ENCODE measurements around the gene BANP.
"Not testable (repeated sequence)": the region's sequence is repeated elsewhere in the genome, so short reads cannot be mapped to it uniquely, and the experiment has no call there.

BANP gene

DNA sequence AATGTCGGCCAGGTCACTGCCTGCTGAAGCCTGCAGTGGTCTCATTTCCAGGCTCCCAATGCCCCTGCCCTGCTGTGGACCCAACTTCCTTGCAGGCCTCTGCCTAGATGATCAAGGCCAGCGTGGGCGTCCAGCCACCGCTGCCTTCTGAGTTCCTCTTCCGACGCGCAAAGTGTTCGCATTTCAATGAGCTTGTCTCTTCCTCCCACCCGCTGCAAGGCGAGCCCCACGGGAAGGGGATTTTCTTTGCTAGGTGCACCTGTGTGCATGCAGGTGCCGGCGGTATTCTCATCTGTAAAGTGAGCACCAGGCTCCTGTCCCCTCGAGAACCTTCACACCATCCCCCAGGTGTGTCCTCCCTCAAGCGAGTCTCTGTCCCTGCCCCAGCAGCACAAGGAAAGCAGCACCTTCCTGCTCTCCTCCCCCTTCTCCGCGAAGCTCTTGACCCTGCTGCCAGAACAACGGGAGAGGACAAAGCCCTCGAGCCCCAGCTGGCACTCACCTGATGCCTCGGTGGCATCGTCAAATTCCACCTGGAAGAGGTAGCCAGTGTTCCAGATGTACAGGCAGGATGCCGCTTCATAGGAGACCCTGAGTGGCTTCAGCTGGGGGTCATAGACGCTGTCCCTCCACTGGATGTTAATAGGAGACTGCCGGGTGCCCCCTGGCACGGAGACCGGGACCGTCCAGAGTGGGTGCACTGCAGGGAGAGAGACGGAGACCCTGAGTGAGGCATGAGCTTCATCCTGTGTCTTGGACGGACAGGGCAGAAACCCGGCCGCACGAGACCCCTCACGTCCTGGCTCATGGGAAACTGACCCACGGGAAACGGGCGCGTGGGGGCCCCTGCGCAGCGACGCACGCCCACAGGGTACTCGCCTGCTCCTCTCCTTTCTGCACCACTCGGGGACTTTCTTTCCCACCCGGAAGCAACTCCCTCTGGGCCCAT lies 24.7 kb upstream of the BANP start:
- peak in 1 of 2 experiments; percentile 15 for DNase-seq (ENCODE audit: low read depth in 2 of 2)

GRCh38 chr16:87927195-87927562 lies 24.1 kb upstream of the BANP start:
- DNase-seq (ENCODE audit: low read depth in 2 of 2), result no peak

DNA sequence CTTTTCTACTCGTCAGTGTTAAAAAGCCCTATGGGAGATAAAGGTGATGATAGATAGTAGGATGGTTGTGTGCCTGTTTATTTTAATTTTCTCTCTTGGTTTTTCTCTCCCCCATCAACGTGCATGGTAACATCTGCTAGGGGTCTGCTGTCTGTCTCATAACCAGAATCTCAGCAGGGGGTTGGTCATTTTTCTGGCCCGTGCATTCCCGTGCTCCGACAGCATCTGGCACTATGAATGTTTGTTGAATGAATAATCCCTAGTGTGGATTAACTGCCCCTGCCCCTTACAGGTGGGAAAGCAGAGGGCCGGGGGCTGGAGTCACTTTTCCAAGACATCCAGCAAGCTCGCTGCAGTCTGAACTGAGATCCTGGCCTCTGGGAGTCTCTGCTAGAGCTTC lies 21.2 kb upstream of the BANP start:
- DNase-seq (ENCODE audit: low read depth in 2 of 2), result no peak

GRCh38 chr16:87930456-87930855 lies 20.8 kb upstream of the BANP start:
- DNase-seq (ENCODE audit: low read depth in 2 of 2), result no peak

DNA sequence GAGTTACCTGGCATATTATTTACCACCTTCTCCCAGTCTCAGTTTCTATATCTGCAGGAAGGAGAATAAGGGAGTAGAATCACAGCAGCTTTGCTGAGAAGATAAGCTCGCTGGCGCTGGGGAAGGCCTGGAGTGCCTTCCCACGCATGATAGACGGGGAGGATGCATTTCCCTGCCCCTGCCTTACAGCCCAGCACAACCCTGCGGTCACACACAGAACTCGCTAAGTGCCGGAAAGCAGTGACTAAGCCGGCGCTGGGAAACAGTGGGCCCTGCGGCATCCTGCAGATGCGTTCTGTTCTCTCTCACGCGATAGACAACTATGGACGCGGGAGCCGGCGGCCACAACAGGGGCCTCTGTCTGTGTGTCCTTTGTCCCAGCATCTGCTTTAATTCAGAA lies 19.7 kb upstream of the BANP start:
- DNase-seq (ENCODE audit: low read depth in 2 of 2), result peak in 1 of 2 experiments; percentile 20

DNA sequence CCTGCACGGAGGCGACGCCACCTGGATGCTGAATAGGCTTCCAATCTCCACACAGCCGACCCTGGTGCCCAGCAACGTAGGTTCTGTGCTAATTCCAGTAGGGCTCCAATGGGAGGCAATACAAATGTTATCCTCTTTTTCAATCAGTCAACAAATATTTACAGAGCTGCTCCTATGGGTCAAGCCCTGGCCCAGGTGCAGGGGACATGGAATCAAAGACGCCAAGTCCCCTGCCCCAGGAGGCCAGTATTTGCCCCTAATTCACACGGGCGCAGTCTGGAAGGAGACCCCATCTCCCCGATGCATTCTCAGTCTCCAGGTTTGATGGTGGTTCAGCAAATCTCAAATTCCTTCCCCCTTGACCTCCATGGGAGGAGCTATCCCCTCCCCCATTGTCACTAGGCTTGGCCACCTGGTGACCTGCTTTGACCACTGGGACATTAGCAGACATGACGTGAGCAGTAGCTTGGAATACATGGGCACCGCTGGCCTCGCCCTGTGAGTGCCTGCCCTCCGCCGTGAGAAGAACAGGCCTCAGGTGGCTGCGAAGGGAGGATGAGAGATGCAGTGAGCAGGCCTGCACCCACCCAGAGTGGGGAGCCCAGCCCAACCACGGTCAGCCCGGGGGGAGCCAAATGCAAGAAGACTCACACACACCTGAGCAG lies 18.6 kb upstream of the BANP start:
- not testable (repeated sequence) for DNase-seq (ENCODE audit: low read depth in 2 of 2)

- DNase-seq (ENCODE audit: low read depth in 2 of 2), result no peak
Measured at GRCh38 chr16:87933140-87933495, 18.1 kb upstream of the BANP start.

GRCh38 chr16:87934752-87935425 lies 16.3 kb upstream of the BANP start:
- DNase-seq (ENCODE audit: low read depth in 2 of 2), result not testable (repeated sequence)

DNA sequence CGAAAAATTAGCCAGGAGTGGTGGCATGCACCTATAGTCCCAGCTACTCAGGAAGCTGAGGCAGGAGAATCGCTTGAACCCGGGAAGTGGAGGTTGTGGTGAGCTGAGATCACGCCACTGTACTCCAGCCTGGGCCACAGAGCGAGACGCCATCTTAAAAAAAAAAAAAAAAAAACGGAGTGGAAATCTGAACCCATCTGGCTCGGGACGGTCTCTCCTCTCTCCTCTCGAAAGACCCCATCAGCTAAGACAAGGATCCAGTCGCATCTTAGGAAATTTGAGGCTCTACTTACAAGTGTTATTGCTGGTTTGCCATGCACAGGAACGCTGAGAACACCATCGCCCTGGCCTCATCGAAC lies 15.2 kb upstream of the BANP start:
- not testable (repeated sequence) for DNase-seq (ENCODE audit: low read depth in 2 of 2)

- no peak for DNase-seq (ENCODE audit: low read depth in 2 of 2)
Measured at GRCh38 chr16:87936375-87937230, 14.6 kb upstream of the BANP start, which contains the start of gene CA5A. CA5A (minus strand) TSS chr16:87936529; CDS start chr16:87936450, 79 bp downstream.

- DNase-seq (ENCODE audit: low read depth in 2 of 2), result not testable (repeated sequence)
Measured at GRCh38 chr16:87937231-87937542, 14.0 kb upstream of the BANP start.

GRCh38 chr16:87938412-87938949 lies 12.8 kb upstream of the BANP start:
- DNase-seq (ENCODE audit: low read depth in 2 of 2), result no peak

DNA sequence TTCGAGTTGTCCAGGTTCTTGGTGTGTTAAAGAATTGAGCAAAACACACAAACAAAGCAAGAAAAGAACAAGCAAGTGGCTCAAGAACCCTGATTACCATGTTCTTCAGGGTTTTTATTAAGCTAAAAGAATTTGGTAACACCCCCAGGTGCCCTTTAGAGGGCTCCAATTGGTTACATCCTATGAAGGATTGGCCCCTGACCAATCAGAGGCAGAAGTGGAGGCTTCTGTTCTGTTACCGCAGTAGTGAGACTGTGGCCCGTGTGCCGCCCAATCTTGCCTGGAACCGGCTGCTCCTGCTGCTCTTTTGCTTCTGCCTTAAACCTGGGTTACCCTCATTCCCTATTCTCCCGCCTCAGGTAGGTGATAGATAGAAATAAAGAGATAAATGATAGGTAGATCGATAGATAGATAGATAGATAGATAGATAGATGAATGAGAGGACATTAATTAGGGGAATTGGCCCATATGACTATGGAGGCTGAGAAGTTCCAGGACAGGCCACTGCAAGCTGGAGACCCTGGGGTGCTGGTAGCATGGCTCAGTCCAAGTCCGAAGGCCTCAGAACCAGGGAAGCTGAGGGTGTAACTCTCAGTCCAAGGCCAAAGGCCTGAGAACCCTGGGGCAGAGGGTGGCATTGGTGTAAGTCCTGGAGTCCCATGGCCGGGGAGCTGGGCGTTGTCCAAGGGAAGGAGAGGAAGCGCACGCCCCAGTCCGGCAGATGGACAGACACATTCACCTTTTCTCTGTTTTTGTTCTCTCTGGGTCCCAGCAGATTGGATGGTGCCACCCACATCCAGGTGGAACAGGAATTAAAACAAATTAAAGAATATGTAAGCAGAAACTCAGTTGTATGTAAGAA lies 11.4 kb upstream of the BANP start:
- DNase-seq (ENCODE audit: low read depth in 2 of 2), result no peak

- no peak for DNase-seq (ENCODE audit: low read depth in 2 of 2)
Measured at GRCh38 chr16:87942680-87943079, 8.6 kb upstream of the BANP start.

DNA sequence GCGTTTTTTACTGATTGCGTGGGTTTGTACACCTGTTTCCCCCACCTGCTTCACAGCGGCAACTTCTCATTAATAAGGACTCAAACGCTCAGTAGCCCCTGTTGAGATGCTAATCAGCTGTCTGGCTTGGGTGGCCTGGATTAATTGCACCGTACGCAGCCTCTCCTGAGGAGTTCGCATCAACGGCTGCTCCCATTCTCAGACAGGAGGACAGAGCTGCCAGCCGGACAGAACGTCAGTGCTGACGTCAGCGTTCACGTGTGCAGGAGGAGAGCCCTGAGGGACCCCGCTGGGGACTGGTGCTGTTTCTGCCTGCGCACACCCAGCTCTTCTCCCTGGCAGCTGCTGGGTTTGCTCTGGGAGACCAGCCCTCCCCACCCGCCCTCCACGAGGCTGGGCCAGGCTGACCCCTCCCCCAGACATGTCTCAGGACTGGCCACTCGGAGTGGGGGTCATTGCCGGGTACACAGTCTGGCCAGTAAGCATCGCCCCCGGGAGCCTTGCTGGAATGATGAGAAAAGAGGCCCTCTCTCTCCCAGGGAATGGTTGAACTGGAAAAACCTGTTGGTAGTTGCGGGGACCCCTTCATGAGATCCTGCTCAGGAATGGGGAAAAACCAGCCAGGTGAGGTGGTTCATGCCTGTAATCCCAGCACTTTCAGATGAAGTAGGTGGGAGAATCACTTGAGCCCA lies 5.7 kb upstream of the BANP start:
- DNase-seq (ENCODE audit: low read depth in 2 of 2), result no peak

DNA sequence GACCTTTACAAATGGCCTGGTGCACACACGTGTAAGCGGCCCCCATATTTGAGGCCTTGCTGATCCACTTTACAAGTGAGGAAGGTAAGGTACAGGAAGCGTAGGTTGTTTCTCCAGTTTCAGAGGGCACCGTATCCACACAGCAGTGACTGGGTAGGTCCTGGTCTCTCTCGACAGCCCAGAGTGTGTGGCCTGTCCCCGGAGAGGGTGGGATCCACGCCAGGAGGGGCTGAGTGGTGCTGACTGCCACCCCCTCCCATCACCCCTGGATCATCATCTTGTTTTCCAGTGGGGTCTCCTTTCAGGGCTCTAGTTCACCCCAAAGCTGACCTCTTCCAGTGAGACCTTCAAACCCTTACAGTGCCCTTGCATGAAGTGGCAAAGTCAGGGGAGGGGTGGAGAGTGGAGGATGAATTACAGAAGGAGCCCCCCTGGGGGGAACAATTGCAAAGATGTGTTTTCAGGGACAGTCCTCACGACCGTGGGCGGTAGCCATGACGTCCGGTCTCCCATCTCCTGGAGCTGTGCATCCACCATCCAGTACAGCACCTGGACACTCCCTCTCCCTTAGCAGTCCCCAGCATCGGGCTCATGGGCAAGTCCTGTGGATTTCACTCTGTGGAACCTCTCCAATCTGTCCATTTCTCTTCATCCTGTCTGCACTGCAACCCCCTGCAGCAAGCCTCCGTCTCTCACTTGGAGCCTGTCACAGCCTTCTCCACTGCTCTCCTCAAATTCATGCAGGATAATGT lies 4.5 kb upstream of the BANP start:
- no peak for DNase-seq (ENCODE audit: low read depth in 2 of 2)

DNA sequence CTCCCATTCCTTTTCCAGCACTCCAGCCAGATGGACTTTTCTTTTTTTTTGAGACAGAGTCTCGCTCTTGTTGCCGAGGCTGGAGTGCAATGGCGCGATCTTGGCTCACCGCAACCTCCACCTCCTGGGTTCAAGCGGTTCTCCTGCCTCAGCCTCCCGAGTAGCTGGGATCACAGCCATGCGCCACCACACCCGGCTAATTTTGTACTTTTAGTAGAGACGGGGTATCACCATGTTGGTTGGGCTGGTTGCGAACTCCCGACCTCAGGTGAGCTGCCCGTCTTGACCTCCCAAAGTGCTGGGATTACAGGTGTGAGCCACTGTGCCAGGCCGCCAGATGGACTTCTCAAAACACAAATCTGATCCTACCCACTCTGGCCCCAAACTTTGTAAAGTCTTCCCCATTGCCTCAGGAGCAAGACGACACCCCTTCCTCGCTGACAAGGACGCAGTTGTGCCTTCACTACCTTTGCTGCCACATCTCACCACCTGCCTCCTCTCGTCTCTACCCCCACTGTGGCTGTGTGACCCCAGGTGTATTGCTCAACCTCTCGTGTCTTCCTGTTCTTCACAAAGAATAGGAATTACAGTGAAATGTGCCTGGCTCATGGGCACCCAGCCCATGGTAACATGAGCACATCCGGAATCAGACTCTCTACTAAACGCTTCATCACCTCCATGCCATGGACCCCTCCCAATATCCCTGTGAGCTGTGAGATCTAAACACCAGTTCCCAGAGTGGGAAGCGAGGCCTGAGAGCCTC lies 3.7 kb upstream of the BANP start:
- DNase-seq (ENCODE audit: low read depth in 2 of 2), result no peak

- DNase-seq (ENCODE audit: low read depth in 2 of 2), result no peak
Measured at GRCh38 chr16:87948119-87948545, 3.1 kb upstream of the BANP start.

GRCh38 chr16:87948735-87949070 lies 2.5 kb upstream of the BANP start:
- DNase-seq (ENCODE audit: low read depth in 2 of 2), result no peak

All from stimulated activated CD4-positive, alpha-beta T cell treated with anti-CD3 and anti-CD28 coated beads, Interleukin-12 subunit alpha, Interleukin-12 subunit beta, amount 100 ng/mL, for 24 hours (primary cell).